ENCODE measurements around the gene SDR39U1. TPM values are rescaled to one million over a fixed set of nuclear protein-coding genes. Genes with fewer than 3 reads are reported as not detected.

The SDR39U1 gene
- total and polyA plus RNA-seq, 10 of the 15 experiments (the other 5 are each of a cell fraction or from before 2014, with no cell fraction given) = 14.0 to 89.3 (median 42.2) TPM

- ChIA-PET RAD21 (ENCODE audit: unreplicated experiment) (interaction anchor here (0.8 to 4.3 kb wide), 9 partner anchors 10 to 132 kb away, joined by 3 to 141 read pairs (median 10); partner anchors contain the start of genes ADCY4, RIPK3 and SDR39U1), SMC1A (ENCODE audit: uncharacterized antibody, unreplicated experiment) (interaction anchor here (1.4 to 8.1 kb wide), 7 partner anchors 11 to 97 kb away, joined by 4 to 79 read pairs (median 17); partner anchors contain the start of genes ADCY4, NFATC4, RIPK3 and SDR39U1), POLR2A (interaction anchor here (0.6 to 3.4 kb wide), 12 partner anchors 9 to 314 kb away, joined by 3 to 61 read pairs (median 9); partner anchors contain the start of genes ADCY4, DCAF11, NFATC4 and NRL), CTCF (interaction anchor here (1.0 to 10.8 kb wide), 11 partner anchors 11 to 187 kb away, joined by 3 to 452 read pairs (median 24); partner anchors contain the start of genes ADCY4, CIDEB, LTB4R and LTB4R2)
- peak within 1 kb of the TSS; percentile 92 for H3K27ac ChIP-seq (ENCODE audit: control insufficient read depth, insufficient read depth)
- no peaks in the 10 kb centered on the region for H4K20me1 ChIP-seq (ENCODE audit: control insufficient read depth, insufficient read depth)
- H3K79me2 ChIP-seq (ENCODE audit: control insufficient read depth, insufficient read depth, low read length) = peaks cover 25% of the 10 kb centered on the region
- ATAC-seq (peak; percentile 79), DNase-seq (ENCODE audit: low read depth, low spot score) (no peak), FAIRE-seq (peak; percentile 92)
- H2AFZ ChIP-seq (ENCODE audit: control insufficient read depth, low read depth, low read length) = peak within 1 kb of the TSS; percentile 74
- intact Hi-C loops (cut with micrococcal nuclease; ENCODE audit: unreplicated experiment) = loop anchor here (2.0 kb wide), 1 partner anchor 187 kb away; the partner anchor contains the start of gene TINF2
- peak within 1 kb of the TSS; percentile 80 for H3K9ac ChIP-seq (ENCODE audit: control insufficient read depth, insufficient read depth, low read length)
- peak within 1 kb of the TSS; percentile 93 for H3K4me3 ChIP-seq
- no peaks in the 10 kb centered on the region for H3K27me3 ChIP-seq (replicated peaks in 1 of 2; ENCODE audit: control insufficient read depth in 2 of 2, insufficient read depth in 2 of 2, low read length in 1 of 2)
- H3K36me3 ChIP-seq (ENCODE audit: control insufficient read depth in 2 of 2, insufficient read depth in 2 of 2, low read length in 1 of 2) = peaks cover 4 to 9% of the 10 kb centered on the region in 2 experiments
- WGBS (ENCODE audit: insufficient coverage, insufficient replicate concordance, low lambda C conversion rate, missing lambda C conversion rate) = under 1% methylated on average over 42 of the region's 57 CpGs
- in situ Hi-C loops (cut with MboI) = loop anchor here (5.0 to 10.0 kb wide), 3 partner anchors 62 to 1125 kb away; partner anchors contain the start of genes BCL2L2, NFATC4 and PPP1R3E
- peaks cover 8% of the 10 kb centered on the region for H3K4me1 ChIP-seq (ENCODE audit: control insufficient read depth, insufficient read depth, low read length)
- H3K9me3 ChIP-seq (replicated peaks; ENCODE audit: control insufficient read depth, insufficient read depth, low read length) = no peaks in the 10 kb centered on the region
- peak within 1 kb of the TSS; percentile 91 for H3K4me2 ChIP-seq (ENCODE audit: control insufficient read depth, insufficient read depth)
- BruUV-seq (replicated peaks) = TSS peak; percentile 62
- TF ChIP-seq SMARCA5 (IDR thresholded peaks at IDR 0.05) (0 out of 2 replicates have a peak, but pooled peaks have one; percentile 74), SP1 (IDR thresholded peaks at IDR 0.05; ENCODE audit: low read depth, low read length) (peak; percentile 31), NBN (IDR thresholded peaks at IDR 0.05) (peak; percentile 64), CHD2 (IDR thresholded peaks at IDR 0.05; ENCODE audit: borderline replicate concordance, low read depth, low read length) (peak; percentile 13; the same call in 1 of the 2 replicates), SKIL (IDR thresholded peaks at IDR 0.05; ENCODE audit: low read depth, poor library complexity, severe bottlenecking) (no peak), ZNF384 (IDR thresholded peaks at IDR 0.05; ENCODE audit: borderline replicate concordance, low read depth, low read length) (no peak), BHLHE40 (IDR thresholded peaks at IDR 0.05; ENCODE audit: borderline replicate concordance in 1 of 2, low read depth in 2 of 2, low read length in 1 of 2) (peak in 1 of 2 experiments; percentile 37; a peak in 2 of 4 replicates), PML (IDR thresholded peaks at IDR 0.05; ENCODE audit: low read length) (peak; percentile 86), GATAD2B (conservative IDR thresholded peaks at IDR 0.05; ENCODE audit: low read depth) (peak; percentile 95), TCF12 (IDR thresholded peaks at IDR 0.05; ENCODE audit: low read depth, low read length) (peak; percentile 34; the same call in 1 of the 2 replicates), STAT1 (conservative IDR thresholded peaks at IDR 0.05) (0 out of 2 replicates have a peak, but pooled peaks have one; percentile 65), HDAC6 (IDR thresholded peaks at IDR 0.05; ENCODE audit: unreplicated experiment) (no peak), EP300 (IDR thresholded peaks at IDR 0.05; ENCODE audit: borderline replicate concordance in 1 of 2, control insufficient read depth in 1 of 2, low read depth in 2 of 2, low read length in 2 of 2) (no peak), POLR2A (IDR thresholded peaks at IDR 0.05; ENCODE audit: low read depth, low read length) (peak; percentile 97), WRNIP1 (IDR thresholded peaks at IDR 0.05; ENCODE audit: borderline replicate concordance, low read depth, low read length) (no peak), PKNOX1 (IDR thresholded peaks at IDR 0.05) (peak; percentile 28; the same call in 1 of the 2 replicates), PAX5 (IDR thresholded peaks at IDR 0.05; ENCODE audit: borderline replicate concordance, low read depth, low read length) (no peak), NR2C1 (IDR thresholded peaks at IDR 0.05) (peak; percentile 49)
Measured at GRCh38 chr14:24429395-24430142, 13.0 kb downstream of the SDR39U1 start, which contains the start of the genes CBLN3 and KHNYN. TSS of gene CBLN3 (minus strand) at chr14:24429668. CDS start at chr14:24429054, 614 bp downstream. TSS of gene KHNYN (plus strand) at chr14:24429954. CDS start at chr14:24430731, 777 bp downstream.
